ENCODE results near the gene PRKCE.

The PRKCE gene

DNA sequence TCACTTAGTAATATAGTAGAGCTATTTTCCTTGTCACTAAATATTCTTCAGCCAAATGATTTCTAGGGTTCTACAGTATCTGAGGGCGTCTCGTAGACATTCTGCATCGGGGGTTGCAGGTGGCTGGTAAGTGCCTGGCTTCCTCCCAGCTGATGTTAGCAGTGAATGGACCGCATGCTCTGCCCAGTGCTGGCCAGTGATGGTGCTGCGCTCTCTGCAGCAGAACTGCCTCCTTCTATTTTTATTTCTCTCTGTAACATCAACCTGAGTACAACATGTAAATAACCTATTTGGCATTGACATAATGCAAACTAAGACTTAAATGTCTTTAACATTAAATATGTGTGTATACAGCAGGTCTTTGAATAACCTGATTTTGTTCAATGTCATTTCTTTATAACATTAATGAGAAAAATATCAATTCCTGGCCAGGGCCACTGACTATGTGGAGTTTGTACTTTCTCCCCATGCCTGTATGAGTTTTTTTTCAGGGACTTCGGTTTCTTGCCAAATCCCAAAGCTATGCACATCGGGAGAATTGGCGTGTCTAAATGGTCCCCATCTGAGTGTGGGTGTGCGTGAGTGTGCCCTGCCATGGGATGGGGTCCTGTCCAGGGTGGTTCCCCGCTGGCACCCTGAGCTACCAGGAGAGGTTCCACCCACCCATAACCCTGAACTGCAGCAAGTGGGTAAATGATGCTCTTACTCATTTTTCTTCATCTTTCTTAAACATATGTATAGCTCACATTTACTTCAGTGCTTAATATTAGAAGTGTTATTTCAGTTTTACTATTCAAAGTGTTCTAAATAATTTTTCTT, 367.5 kb downstream of the PRKCE start:
- no peak for DNase-seq (ENCODE audit: low read depth)

GRCh38 chr2:46020416-46020815, 368.9 kb downstream of the PRKCE start:
- DNase-seq (ENCODE audit: low read depth), result no peak

GRCh38 chr2:46023165-46023854, 371.8 kb downstream of the PRKCE start:
- DNase-seq (ENCODE audit: low read depth), result no peak

GRCh38 chr2:46024146-46024779, 372.8 kb downstream of the PRKCE start:
- DNase-seq (ENCODE audit: low read depth), result no peak

GRCh38 chr2:46025081-46025480, 373.6 kb downstream of the PRKCE start:
- DNase-seq (ENCODE audit: low read depth), result no peak

DNA sequence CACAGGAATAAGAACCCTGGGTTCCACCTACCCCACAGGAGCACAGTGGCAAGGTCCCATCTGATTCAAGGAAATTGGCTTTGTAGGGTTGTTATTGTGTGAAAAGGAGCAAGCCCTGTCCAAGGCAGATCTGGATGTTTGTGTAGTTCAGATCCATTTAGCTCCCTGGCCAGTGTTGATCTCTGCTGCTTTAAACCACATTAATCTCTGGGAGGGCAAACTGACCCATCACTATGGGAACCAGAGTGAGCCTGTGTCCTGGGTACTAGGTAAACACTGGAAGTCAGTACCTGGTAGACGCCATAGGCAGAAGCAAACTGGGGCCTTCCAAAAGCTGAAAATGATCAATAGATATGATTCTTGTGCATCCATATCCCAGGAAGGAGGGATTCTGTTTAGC, 374.2 kb downstream of the PRKCE start:
- DNase-seq (ENCODE audit: low read depth), result no peak

- no peak for DNase-seq (ENCODE audit: low read depth)
Measured at GRCh38 chr2:46026431-46026830, 375.0 kb downstream of the PRKCE start.

DNA sequence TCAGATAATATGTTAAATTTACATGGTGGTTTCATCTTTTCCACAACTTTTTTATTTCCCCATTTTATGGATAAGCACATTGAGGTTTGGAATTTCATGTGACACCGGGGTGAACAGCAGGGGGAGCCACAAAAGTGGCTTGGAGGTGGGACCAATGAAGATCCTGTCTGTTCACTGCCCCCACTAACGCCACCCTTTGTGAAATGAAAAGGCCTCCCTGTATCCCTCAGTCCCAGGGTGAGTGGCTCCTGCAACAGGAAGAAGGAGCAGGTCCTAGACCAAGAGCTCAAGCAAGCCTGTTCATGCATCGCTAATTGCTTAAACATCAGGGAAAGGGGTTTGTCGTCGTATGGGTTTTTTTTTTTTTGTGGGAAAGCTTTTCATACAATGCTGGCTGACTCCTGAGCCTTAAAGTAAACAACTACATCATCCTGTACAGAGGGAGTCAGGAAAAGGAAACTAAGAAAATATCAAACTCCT, 377.9 kb downstream of the PRKCE start:
- no peak for DNase-seq (ENCODE audit: low read depth)

- no peak for DNase-seq (ENCODE audit: low read depth)
Measured at GRCh38 chr2:46030330-46030729, 378.9 kb downstream of the PRKCE start.

- peak; percentile 66 for DNase-seq (ENCODE audit: low read depth)
Measured at GRCh38 chr2:46032161-46032813, 380.8 kb downstream of the PRKCE start.

DNA sequence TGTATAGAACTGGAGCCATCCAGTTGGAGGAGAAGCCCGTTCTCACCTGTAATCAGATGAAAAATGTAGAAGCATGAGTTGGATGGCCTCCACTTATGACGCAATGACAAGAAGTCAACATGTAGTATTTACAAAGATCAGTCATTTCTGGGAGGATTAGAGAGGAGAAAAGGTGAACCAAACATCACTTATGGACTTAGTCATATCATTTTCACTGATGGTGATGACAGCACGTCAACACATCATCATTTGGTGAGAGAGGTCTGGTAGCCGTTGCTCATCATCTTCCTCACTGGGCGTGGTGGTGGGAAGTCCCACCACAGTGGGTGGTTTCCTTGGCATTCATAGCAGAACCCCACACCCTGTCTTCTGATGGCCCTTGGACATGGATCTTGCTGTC, 381.5 kb downstream of the PRKCE start:
- DNase-seq (ENCODE audit: low read depth), result no peak

DNA sequence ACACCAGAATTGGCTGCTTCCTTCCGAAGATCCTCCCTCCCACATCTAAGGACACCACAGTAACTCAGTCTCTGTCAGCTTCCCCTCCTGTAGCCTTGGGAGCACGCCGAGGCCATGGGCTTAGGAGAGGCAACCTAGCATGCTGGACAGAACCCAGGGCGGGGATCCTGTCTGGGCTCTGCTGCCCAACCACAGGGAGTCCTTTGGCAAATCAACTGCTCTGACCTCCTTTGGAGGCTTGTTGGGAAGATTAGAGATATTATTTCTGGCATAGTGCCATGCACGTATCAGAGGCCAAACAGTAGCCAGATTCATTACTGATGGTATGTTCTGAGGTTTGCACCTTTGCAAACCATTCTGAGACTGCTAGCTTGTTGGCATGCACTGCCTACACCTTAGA, 383.1 kb downstream of the PRKCE start:
- DNase-seq (ENCODE audit: low read depth), result no peak

- peak; percentile 95 for DNase-seq (ENCODE audit: low read depth)
Measured at GRCh38 chr2:46036929-46037328, 385.5 kb downstream of the PRKCE start.

DNA sequence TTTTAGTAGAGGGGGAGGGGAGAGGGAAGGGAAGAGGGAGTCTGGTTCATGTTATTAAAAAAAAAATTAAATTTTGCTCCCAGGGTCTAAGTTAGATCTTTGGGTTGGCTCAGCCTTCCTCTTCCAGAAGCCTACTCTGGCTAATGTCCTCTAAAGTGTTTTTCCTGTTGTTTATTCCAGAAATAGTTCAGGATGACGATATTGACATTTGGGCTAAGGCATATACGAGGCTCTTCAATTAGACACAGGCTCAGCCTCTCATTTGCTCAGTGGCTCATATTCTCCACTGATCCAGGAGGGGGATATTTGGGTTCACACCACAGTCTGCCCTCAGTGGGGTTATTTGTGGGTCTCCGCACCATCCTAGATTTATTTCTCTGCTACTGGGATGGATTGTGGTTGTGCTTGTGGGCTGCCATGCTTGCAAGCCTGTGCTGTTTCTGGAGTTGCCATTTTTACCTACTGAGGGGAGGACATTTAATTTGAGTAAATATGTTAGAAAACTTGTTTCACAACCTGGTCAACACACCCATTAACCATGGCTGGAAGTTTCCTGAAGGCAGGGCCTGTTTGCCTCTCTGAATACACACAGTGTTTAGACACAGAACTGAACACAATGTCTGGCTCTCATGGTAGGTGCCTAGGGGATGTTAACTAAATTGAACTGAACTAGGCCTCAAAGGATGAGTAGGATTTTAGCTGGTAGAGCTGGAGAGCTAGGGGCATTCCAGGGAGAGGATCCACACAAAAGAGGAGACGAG, 388.2 kb downstream of the PRKCE start:
- no peak for DNase-seq (ENCODE audit: low read depth)

- DNase-seq (ENCODE audit: low read depth), result no peak
Measured at GRCh38 chr2:46040563-46041155, 389.2 kb downstream of the PRKCE start.

DNA sequence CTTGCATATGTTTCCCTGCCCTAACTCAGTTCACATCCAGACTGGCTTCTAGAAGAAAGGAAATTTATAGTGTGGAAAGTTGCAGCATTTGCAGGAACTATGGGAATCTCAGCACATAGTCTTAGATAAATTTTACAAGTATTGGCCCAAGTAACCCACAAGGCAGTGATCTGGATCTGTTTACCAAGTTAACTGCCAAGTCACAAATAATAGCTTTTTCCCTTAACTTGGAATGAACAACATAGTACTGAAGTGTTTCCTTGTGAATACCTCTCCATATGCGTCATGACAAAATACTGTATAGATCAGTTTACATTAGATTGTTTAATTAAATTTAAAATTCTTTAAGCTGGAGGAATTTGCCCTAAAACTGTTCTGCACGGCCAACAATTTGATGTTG, 390.0 kb downstream of the PRKCE start:
- peak; percentile 50 for DNase-seq (ENCODE audit: low read depth)

DNA sequence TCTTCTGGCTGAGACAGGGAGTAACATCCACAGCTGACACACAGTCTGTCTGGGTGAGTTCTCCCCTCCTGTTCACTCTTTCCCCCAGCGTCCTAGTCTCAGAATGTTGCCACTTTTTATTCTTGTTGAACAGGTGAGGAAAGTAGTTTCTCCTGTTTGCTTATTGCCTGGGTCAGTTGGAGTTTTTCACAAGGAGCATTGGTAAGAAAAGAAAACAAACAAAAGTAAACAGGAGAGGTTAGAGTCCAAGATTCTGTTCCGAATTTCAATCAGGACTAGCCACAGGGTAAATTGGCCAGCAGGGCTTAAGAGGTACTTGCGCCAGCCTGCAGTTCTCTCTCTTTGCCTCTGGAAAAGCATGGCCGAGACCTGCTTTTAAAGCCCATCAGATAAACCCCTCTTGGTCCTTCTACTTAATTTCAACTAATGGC, 390.7 kb downstream of the PRKCE start:
- no peak for DNase-seq (ENCODE audit: low read depth)

DNA sequence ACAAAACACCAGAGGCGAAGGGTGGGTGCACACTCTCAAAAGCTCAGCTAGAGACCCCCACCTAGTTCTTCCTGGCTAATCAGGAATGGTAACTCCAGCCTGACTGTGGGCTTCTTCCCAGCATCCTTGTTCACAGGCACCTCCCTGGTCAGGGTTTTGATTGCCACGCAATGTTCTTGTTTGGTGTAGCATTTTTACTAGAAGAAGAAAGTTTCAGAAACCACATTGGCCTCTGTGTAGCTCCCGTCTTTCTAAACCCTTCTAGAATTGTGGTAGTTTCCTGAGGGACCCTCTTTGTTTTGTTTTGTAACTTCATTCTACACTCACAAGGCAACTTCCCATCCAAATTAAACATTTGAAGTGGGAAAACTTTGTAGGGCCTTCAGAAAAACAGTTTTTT, 391.2 kb downstream of the PRKCE start:
- DNase-seq (ENCODE audit: low read depth), result no peak

DNA sequence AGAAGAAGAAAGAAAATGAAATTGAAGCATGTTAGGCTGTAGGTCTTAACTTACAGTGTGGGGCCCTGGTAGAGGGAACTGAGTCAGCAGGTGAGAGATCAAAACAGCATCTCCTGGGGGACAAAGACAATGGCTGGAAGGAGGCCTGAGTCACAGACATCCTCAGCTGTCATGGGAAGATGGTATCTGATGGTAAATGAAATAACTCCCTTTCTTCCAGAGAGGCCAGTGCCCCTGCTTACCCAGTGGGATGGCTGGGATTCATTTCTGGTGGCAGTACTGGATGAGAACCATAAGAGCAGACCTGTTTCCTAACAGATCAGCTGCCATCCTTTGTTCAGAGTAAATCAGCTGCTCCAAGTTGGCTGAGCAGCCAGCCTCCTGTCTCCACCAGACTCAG, 394.4 kb downstream of the PRKCE start:
- DNase-seq (ENCODE audit: low read depth), result no peak

- no peak for DNase-seq (ENCODE audit: low read depth)
Measured at GRCh38 chr2:46047290-46047689, 395.8 kb downstream of the PRKCE start.

DNA sequence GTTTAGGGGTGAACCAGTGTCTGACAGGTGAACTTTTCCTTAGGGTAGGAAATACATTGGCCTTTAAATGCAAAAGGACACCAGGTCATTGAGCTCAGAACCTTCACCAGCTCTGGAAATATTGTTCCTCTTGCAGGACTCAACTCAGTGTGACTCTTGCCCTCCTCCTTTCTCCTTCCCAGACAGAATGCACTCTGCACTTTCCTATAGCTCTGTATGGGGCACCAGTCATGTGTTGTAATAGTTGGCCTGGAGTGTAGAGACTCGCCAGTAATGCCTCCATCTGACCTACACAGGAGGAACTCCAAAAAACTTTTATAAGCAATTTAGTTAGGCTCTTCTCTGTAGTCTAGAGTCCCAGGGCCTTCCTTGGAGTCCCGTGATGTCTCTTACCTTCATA, 397.2 kb downstream of the PRKCE start:
- DNase-seq (ENCODE audit: low read depth), result no peak

All from GM04503 (cell line).